ENCODE measurements around the gene RECQL5. TPM values are rescaled to one million over a fixed set of nuclear protein-coding genes. Genes with fewer than 3 reads are reported as not detected.

RECQL5 gene
- polyA plus RNA-seq, 1 donor (not counting 4 experiments of a cell fraction or from before 2014, with no cell fraction given) = 11.9 TPM

DNA sequence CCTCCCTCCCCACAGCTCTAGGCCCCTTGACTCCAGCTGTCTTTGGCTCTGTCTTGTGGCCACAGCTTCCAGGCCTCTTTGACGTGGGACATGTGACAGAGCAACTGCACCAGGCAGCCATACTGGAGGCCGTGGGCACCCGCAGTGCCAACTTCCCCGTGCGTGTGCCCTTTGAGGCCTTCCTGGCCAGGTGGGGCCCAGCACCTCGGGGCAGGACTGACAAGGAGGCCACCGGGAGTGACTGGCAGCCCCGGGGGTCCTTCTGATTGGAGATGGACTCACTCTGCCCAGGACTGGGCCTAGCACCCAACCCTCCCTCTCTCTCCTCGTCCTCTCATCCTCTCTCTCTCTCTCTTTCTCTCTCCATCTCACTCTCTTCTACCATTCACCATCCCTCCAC lies 63.8 kb downstream of the RECQL5 start:
- dilution Hi-C loops (cut with MboI; ENCODE audit: extremely low pct_ligation_motif_present, low sequenced_read_pairs) = no loop called here
- Histone ChIP-seq H3K36me3 (ENCODE audit: control insufficient read depth in 2 of 2, extremely low read depth in 1 of 2, insufficient read depth in 2 of 2, low read length in 2 of 2) (no peaks in the 10 kb centered on the region), H3K79me2 (ENCODE audit: control insufficient read depth, insufficient read depth, low read length) (no peaks in the 10 kb centered on the region), H3K4me1 (ENCODE audit: control insufficient read depth, extremely low read depth, insufficient read depth, low read length) (peaks cover 6% of the 10 kb centered on the region), H3K4me3 (ENCODE audit: control insufficient read depth in 2 of 3, extremely low read depth in 1 of 3, insufficient read depth in 2 of 3, low read depth in 1 of 3, low read length in 3 of 3) (no peak overlapping the region), H3K9me3 (ENCODE audit: control insufficient read depth, low read depth, low read length) (no peaks in the 10 kb centered on the region), H4K20me1 (ENCODE audit: control insufficient read depth, extremely low read depth, insufficient read depth, low read length) (no peaks in the 10 kb centered on the region), H3K4me2 (ENCODE audit: control insufficient read depth, extremely low read depth, insufficient read depth, low read depth, low read length) (no peak overlapping the region), H3K9me1 (ENCODE audit: control insufficient read depth, extremely low read depth, insufficient read depth, low read length) (no peaks in the 10 kb centered on the region), H3K27ac (ENCODE audit: control insufficient read depth, insufficient read depth, low read length) (no peak overlapping the region), H3K27me3 (ENCODE audit: control insufficient read depth, extremely low read depth, insufficient read depth, low read length) (peaks cover 8% of the 10 kb centered on the region), H3K9ac (ENCODE audit: control insufficient read depth, extremely low read depth, insufficient read depth, low read length) (no peak overlapping the region), H2AFZ (ENCODE audit: control insufficient read depth, low read length) (no peak overlapping the region)
- TF ChIP-seq, protein P1, sequence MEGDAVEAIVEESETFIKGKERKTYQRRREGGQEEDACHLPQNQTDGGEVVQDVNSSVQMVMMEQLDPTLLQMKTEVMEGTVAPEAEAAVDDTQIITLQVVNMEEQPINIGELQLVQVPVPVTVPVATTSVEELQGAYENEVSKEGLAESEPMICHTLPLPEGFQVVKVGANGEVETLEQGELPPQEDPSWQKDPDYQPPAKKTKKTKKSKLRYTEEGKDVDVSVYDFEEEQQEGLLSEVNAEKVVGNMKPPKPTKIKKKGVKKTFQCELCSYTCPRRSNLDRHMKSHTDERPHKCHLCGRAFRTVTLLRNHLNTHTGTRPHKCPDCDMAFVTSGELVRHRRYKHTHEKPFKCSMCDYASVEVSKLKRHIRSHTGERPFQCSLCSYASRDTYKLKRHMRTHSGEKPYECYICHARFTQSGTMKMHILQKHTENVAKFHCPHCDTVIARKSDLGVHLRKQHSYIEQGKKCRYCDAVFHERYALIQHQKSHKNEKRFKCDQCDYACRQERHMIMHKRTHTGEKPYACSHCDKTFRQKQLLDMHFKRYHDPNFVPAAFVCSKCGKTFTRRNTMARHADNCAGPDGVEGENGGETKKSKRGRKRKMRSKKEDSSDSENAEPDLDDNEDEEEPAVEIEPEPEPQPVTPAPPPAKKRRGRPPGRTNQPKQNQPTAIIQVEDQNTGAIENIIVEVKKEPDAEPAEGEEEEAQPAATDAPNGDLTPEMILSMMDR (optimal IDR thresholded peaks at IDR 0.05 in 1 of 3, IDR thresholded peaks at IDR 0.05 in 1 of 3, conservative IDR thresholded peaks at IDR 0.05 in 1 of 3; ENCODE audit: extremely low read depth in 1 of 3, insufficient read depth in 2 of 3, low read length in 3 of 3) = no peak
- TF ChIP-seq EZH2 (IDR thresholded peaks at IDR 0.05; ENCODE audit: low read length) = no peak
- FAIRE-seq (no peak), DNase-seq (ENCODE audit: low read depth, low spot score) (no peak)

DNA sequence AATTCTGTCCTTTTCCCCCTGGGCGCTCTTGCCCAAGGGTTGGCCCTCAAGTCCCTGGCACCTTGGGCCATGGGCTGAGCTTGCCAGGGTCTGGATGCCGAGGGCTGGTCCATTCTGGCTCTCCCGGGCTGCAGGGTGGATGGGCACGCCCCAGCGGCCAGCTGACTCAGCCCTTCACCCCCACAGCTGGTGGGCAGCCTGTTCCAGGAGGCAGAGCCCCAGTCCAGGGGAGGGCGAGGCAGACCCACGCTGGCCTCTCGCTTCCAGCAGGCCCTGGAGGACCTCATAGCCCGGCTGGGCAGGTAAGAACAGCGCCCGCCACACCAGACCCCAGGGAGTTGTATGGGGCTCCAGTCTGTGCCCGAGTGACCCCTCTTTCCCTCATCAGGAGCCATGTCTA lies 64.3 kb downstream of the RECQL5 start:
- Histone ChIP-seq H3K9me1 (ENCODE audit: control insufficient read depth, extremely low read depth, insufficient read depth, low read length) (no peaks in the 10 kb centered on the region), H3K4me2 (ENCODE audit: control insufficient read depth, extremely low read depth, insufficient read depth, low read depth, low read length) (no peak overlapping the region), H3K4me3 (ENCODE audit: control insufficient read depth in 2 of 3, extremely low read depth in 1 of 3, insufficient read depth in 2 of 3, low read depth in 1 of 3, low read length in 3 of 3) (no peak overlapping the region), H3K9ac (ENCODE audit: control insufficient read depth, extremely low read depth, insufficient read depth, low read length) (no peak overlapping the region), H3K27ac (ENCODE audit: control insufficient read depth, insufficient read depth, low read length) (no peak overlapping the region), H3K27me3 (ENCODE audit: control insufficient read depth, extremely low read depth, insufficient read depth, low read length) (peaks cover 8% of the 10 kb centered on the region), H3K4me1 (ENCODE audit: control insufficient read depth, extremely low read depth, insufficient read depth, low read length) (peaks cover 6% of the 10 kb centered on the region), H4K20me1 (ENCODE audit: control insufficient read depth, extremely low read depth, insufficient read depth, low read length) (no peaks in the 10 kb centered on the region), H2AFZ (ENCODE audit: control insufficient read depth, low read length) (no peak overlapping the region), H3K36me3 (ENCODE audit: control insufficient read depth in 2 of 2, extremely low read depth in 1 of 2, insufficient read depth in 2 of 2, low read length in 2 of 2) (no peaks in the 10 kb centered on the region), H3K9me3 (ENCODE audit: control insufficient read depth, low read depth, low read length) (no peaks in the 10 kb centered on the region), H3K79me2 (ENCODE audit: control insufficient read depth, insufficient read depth, low read length) (no peaks in the 10 kb centered on the region)
- TF ChIP-seq, protein P1 (optimal IDR thresholded peaks at IDR 0.05 in 1 of 3, IDR thresholded peaks at IDR 0.05 in 1 of 3, conservative IDR thresholded peaks at IDR 0.05 in 1 of 3; ENCODE audit: extremely low read depth in 1 of 3, insufficient read depth in 2 of 3, low read length in 3 of 3) = no peak
- no peak for TF ChIP-seq EZH2 (IDR thresholded peaks at IDR 0.05; ENCODE audit: low read length)
- dilution Hi-C loops (cut with MboI; ENCODE audit: extremely low pct_ligation_motif_present, low sequenced_read_pairs) = no loop called here
- FAIRE-seq (no peak), DNase-seq (ENCODE audit: low read depth, low spot score) (no peak)
